Fibroblast of skin of left quadriceps (primary cell): Measurements from ENCODE around the gene CACNG3.
"Not testable (repeated sequence)": the region's sequence is repeated elsewhere in the genome, so short reads cannot be mapped to it uniquely, and the experiment has no call there.

Experiments used
- DNase-seq, 2 experiments: peaks; one replicate each; pipeline ENCODE4 v3.0.0-alpha.2; 2013; ENCODE audit warnings: low read depth in 2 of 2

Gene CACNG3

DNA sequence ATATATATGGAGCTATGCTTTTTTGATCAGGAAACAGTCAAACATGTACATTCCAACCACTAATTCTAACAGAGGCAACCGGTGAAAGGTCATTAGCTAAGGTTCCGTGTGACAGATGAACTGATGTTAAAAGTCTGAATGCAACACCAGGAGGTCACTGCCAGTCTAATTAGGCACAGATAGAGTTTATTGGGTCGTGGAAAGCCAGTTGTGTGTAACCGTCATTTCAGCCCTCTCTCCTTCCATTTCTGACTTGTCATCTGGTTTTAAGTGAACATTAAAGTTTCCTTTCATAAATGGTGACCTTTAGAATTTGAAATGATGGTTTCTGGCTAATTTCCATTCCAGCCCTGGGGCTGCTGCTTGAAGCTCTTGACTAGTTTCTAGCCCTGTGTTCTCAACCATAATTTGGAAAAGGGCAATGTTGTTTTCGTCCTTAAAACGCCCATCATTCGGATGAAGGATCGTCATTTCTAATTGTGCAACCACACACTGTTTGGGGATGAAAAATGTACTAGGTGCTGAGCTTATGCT, 23.9 kb downstream of the CACNG3 start:
- DNase-seq: no peak

DNA sequence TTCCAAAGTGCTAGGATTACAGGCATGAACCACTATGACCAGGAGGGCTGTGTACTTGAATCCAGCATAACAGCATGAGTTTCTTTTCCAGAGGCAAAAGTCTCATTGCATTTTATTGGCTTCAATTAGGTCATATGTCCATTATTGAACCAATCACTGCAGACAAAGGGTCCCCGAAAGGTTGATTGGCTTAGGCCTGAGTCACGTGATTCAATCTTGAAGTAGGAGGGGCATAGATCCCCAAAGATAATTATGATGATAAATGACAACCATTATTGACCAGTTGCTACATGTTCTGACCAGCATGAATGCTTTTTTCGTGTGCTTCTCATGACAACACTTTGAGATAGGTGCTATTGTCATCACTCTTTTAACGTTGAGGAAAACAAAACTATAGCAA, 25.3 kb downstream of the CACNG3 start:
- no peak for DNase-seq

DNA sequence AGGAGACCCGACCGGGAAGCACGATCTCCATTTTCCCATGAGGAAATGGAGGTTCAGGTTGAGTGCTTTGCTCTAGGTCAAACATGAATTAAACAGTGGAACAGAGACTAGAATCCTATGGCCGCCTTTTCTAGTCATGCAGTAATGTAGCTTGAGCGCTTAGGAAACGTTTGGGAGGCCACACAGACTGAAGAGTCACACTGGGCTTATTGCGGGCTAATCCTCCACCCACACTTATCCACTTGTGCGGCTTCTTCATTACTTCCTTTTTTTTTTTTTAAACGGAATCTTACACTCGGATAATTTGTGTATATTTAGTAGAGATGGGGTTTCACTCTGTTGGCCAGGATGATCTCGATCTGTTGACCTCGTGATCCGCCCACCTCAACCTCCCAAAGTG, 26.0 kb downstream of the CACNG3 start:
- no peak for DNase-seq

DNA sequence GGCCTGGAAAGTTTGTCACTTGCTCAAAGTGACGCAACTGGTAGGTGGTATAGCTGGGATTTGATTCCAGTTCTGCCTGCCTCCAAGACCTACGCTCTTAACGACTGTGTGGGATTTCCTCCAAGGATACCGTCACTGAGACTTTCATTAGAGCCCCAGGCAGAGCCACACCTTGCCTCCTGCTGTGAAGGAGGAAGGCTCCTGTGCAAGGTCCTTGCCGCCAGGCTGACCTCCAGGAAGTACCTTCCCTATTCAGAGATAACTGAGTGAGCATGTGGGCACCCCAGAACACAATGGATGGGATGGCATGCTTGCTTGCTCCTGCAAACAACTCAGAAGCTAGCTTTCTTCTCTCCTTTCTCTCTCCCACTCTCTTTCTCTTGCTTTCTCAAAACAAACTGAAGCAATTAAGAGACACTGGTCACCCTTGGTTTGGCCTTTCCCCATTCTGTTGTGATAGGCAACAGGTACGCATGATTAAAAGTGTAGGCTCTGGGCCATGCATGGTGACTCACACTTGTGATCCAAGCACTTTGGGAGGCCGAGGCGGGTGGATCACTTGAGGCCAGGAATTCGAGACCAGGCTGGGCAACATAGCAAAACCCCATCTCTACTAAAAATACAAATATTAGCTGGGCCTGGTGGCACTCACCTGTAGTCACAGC, 30.7 kb downstream of the CACNG3 start:
- no peak for DNase-seq

DNA sequence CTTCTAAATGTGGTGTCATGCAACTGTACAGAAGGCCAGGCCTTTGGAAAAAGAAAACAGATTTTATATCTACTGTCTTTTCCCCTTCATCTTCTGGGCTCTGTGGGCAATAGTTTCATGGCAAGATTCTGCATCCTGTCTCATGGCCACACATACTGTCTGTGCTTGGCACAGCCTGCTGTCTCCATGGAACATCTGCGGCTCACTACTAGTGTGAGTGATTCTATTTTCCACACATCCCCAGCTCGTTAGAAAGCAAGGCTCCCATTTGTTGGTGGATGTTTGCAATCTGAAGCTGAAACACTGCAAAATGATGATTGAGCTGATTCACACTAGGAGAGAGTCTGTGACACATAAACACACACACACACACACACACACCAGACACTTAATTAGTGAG, 32.4 kb downstream of the CACNG3 start:
- DNase-seq: no peak

DNA sequence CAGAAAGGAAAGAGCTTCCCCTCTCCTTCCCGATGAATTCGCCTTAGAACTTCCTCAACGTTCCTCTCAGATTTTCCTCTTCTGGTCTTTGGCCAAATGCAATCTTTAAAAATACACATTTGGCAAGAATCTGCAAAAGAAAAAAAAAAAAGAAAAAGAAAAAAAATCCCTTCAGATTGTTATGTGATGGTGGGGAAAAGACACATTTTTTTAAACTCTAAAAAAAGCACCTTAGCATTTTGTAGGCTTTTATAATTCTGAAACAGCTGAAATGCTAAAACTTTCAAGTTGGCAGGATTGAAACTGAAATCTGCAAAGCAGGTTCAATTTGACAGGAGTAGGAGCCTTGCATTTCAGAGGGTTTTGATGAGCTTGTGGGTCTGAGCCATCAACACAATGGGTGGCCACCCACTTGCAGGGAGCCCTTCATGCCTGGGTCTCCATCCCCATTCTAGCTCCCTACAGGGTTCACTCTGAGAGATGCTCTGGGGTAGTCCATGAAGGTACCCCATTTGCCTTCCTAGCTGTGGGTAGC, 33.1 kb downstream of the CACNG3 start:
- DNase-seq: no peak

DNA sequence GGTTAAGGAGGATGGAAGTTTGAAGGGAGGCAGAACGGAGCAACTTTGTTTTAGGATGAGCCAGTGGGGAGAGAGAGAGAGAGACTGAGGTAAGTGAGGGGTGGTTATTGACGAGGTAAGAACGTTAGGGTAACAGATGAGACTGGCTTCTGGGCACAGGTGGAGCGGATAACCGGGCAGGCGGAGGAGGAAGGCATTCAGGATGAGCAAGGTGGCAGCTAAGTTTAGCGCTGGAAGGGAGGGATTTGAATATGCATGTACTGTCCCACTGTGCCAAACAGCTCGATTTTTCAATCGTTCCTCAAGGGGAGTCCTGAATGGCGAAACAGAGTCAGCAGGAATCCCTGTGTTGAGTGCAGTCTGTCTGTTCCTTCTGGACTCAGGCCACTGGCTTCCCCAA, 35.8 kb downstream of the CACNG3 start:
- DNase-seq: no peak

DNA sequence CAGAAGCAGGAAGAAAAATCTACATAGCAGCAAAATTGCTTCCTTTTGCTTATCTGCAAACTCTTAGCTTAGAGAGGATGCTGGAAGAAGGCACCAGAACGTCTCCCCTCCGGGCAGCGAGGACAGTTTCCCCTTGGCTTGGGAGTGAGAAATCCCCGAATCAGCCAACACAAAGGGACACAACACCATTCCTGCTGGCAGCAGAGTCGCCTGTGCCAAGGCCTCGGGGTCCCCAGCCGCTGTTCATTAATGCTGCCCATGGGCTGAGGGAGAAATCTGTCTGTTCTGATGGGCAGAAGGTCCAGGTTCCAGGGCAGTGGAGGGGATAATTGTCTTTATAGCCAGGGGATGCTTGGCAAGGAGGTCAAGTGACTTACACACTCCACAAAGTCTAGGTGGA, 38.0 kb downstream of the CACNG3 start:
- DNase-seq: no peak

DNA sequence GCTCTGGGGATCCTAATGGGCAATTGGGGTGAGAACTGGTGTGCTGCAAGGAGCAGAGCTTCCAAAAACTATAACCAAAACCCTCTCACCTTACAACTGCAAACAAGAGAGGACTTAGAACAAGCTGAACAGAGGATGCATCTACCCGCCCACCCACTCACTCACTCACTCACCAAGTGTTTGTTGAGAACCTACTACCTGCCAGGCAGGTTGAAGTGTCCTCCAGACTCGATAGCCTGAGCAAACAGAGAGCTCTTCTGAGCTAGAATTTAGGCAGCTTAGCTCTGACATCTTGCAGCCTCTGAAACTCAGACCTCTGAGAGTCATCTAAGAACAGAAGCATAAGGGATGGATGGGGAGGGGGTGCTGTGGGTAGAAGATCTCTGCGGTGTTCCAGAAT, 41.2 kb downstream of the CACNG3 start:
- no peak for DNase-seq

DNA sequence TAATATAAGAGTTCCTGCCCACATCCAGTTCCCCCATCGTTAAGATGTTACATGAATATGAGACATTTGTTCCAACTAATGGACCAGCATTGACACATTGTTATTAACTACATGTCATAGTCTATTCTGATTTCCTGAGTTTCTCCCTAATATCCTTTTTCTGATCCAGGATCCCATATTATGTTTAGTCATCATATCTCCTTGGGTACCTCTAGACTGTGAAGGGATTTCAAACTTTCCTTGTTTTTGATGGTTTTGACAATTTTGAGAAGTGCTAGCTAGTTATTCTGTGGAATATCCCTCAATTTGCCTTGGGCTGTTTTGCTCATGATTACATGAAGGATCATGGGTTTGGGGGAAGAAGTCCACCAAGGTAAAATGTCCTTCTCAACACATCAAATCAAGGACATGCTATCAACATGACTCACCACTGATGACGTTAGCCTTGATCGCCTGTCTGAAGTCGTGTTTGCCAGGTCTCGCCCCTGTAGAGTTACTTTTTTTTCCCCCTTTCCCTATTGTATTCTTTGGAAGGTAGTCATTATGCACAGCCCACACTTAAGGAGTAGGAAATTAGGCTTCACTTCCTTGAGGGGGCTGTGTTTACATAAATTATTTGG, 42.5 kb downstream of the CACNG3 start:
- no peak for DNase-seq

DNA sequence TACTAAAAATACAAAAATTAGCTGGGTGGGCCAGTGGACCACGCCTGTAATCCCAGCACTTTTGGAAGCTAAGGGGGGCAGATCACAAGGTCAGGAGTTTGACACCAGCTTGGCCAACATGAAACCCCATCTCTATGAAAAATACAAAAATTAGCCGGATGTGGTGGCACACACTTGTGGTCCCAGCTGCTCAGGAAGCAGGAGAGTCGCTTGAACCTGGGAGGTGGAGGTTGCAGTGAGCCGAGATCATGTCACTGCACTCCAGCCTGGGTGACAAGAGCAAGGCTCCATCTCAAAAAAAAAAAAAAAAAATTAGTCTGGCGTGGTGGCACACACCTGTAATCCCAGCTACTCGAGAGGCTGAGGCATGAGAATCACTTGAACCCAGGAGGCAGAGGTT, 44.6 kb downstream of the CACNG3 start:
- not testable (repeated sequence) for DNase-seq

DNA sequence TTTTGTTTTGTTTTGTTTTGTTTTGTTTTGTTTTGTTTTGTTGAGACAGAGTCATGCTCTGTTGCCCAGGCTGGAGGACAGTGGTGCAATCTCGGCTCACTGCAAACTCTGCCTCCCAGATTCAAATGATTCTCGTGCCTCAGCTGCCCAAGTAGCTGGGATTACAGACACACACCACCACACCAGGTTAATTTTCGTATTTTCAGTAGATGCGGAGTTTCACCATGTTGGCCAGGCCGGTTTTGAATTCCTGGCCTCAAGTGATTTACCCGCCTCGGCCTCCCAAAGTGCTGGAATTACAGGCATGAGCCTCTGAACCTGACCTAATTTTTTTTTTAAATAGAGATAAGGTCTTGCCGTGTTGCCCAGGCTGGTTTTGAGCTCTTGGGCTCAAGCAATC, 46.5 kb downstream of the CACNG3 start:
- no peak for DNase-seq

DNA sequence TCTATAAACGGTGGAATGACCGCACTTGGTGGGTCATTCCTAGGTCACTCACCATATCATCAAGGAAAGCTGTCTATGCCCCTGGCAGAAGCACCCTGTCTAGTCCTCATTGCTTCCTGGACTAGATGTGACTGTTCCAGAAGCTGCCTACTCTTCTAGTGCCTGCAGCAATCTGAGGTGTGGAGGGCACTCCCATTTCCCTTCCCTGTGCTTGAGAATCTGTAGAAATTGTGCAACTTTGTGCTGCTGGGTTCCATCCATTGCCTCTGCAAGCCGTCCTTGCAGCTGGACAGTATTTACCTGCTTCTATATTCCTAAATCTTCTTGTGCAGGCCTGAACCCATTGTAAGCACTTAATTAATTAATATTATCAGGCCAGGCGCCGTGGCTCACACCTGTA, 52.1 kb downstream of the CACNG3 start:
- no peak for DNase-seq

DNA sequence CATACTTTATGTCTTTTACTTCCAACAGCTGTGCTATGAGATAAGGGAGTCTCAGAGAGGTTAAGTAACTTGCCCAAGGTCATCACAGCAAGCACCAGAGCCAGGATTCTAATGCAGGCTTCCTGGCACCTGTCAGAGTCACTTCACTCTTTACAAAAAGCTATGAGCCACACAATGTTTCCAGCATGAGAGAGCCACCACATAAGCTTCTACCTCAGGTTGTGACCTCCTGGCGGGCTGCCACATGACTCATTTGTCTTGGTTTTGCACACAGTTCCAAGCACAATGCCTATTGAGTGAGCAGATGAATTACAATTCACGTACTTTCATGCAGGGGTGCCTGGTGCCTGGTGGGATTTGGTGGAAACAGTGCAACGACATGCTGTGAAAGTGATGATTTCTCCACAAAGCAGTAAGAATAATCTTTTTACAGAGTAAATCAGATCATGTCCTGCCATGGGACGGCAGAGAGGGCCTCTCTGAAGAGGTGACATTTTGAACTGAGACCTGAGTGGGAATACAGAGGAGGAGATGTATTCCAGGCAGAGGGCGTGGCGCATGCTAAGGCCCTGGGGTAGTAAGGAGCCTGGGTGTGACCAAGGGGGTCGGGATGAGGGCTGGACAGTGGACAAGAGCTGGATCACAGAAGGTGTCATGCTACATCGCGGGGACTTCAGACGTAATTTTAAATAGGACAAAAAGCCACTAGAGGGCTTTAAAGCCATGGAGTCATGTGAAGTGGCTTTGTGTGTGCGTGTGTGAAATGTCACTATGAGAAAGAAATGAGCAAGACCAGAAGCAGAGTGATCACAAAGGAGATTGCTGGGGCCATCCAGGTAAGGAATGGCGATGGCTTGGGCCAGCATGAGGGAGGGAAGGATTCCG, 53.4 kb downstream of the CACNG3 start:
- no peak for DNase-seq

DNA sequence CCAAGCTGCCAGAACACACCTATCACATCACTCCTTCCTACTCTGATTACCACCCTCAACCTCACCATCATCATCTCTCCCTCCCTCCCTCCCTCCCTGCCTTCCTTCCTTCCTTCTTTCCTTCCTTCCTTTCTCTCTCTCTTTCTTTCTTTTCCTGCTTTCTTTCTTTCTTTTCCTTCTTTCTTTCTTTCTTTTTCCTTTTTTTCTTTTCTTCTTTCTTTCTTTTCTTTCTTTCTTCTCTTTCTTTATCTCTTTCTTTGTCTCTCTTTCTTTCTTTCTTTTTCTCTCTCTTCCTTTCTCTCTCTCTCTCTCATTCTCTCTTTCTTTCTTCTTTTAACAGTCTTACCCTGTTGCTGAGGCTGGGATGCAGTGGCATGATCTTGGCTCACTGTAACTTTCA, 59.2 kb downstream of the CACNG3 start:
- DNase-seq: no peak

DNA sequence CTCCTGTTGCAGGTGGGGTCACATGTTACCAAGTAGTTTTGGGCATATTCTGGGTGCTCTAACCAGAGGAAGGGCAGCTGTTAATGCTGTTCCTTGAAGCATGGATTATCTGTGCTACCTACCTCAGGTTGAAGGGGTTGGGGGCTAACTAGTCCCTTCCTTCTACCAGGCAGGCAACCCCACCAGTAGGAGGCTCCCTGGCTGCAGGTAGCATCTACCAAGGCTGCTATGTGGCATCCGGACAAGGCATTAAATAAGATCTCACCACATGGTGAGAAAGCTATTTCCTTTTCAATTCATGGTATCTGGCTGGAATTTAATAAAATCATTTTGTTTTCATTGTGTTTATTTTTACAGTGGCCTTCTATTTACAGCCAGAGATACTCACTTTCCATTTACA, 62.5 kb downstream of the CACNG3 start:
- DNase-seq: no peak

DNA sequence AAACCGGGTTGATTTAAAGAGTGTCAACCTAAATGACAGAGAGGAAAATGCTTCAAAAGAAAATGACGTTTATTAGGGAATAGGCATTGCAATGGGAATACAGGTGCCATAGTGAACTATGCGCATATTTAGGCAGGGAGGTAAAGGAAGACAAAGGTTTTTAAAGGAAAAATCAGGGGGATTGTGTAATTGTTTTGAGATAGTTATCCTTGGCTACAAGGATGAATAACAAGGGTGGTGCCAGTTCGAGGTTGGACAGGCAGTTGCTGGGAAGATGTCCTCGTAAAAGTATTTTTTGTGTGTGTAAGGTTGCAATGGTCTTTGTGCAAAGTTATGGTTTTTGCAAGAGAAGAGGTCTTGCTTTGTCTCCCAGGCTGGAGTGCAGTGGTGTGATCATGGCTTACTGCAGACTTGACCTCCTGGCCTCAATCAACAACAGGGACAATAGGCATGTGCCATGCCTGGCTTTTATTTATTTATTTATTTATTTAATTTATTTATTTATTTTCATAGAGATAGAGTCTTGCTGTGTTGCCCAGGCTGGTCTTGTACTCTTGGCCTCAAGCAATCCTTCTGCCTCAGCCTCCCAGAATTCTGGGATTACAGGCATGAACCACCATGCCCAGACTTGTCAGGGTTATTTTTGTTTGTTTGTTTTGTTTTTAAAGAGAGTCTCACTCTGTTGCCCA, 63.1 kb downstream of the CACNG3 start:
- DNase-seq: no peak

DNA sequence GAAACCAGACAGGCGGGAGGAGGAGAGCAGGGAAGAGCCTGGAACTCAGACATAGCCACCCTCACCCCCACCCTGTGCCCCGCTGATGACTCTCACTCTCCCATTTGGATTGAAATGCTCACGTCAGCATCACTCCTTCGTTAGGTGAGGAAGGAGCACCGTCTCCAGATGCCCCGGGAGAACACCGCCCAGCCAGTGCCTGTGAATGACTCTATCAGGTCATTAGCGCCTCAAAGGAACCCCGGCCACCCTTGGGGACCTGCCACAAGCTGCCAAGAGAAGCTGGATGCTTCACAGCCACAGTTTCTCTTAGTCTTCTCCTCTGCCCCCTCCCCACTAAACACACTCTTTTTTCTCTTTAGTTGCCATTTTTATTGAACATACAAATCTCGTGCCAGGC, 66.0 kb downstream of the CACNG3 start:
- no peak for DNase-seq

DNA sequence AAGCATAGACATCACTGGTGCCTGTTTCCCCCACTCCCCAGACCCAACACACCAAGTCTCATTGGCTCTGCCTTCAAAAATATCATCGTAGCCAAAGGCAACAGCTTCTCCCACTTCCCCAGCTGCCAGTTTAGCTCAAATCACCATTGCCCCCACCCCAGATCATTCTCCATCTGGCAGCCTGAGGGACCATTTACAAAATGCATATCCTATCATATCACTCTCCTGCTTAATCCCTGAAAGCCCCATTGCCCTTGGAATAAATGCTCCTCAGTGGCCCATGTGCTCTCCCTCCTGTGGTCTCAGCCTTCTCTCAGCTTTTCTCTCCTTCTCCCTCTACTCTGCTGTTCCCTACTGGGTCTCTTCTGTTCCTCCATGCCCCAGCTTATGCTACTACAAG, 68.3 kb downstream of the CACNG3 start:
- no peak for DNase-seq

DNA sequence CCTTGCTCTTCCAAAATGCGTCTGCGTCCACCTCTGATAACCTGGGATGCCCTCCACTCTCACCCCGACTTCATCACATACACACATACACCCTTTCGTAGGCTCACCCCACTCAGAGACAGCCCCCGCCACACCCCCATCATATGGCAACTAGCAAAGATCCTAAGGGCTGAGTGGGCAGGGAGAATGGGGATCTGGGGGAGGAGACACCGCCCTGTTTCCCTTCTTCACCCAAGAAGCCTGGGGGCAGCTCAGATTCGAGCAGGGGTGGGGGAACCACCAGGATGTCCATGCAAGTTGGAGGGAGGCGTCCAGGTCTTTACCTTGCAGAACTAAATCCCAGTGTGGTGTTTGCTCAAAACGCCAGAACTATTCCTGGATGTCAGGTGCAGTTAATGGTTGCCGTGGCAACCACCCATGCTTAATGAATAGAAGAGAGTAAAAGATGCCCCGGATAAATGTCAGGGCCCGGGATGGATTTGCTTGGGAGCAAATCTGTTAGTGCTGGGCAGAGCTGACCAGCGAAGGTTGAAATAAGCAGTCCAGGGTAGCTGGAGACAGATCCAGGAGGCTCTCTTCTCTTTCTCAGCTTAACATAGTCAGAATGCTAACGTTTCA, 72.8 kb downstream of the CACNG3 start:
- DNase-seq: no peak

DNA sequence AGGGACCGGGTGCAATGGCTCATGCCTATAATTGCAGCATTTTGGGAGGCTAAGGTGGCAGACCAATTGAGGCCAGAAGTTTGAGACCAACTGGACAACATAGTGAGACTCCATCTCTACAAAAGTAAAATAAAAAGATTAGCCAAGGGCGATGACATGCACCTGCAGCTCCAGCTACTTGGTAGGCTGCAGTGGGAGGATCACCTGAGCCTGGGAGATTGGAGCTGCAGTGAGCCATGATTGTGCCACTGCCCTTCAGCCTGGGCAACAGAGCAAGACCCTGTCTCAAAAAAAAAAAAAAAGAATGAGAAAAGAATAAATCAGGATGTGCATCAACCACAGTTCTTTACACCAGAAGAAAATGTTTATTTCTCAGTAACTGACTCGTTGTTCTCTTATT, 76.0 kb downstream of the CACNG3 start:
- DNase-seq: no peak
